ENCODE data around the gene SIM2.

Gene SIM2

GRCh38 chr21:36717976-36718375 lies 19.1 kb downstream of the SIM2 start:
- Histone ChIP-seq H2AFZ (no peak overlapping the region), H3K27me3 (ENCODE audit: control insufficient read depth, insufficient read depth, low read length) (no peaks in the 10 kb centered on the region), H3K9me3 (ENCODE audit: control insufficient read depth, low read length) (no peaks in the 10 kb centered on the region), H3K4me3 (ENCODE audit: low read depth, low read length) (no peak overlapping the region), H3K4me2 (ENCODE audit: low read length) (no peak overlapping the region), H3K36me3 (ENCODE audit: control insufficient read depth, insufficient read depth, low read length) (no peaks in the 10 kb centered on the region), H3K4me1 (no peaks in the 10 kb centered on the region), H3K9ac (no peak overlapping the region), H3K79me2 (no peaks in the 10 kb centered on the region), H3K27ac (no peak overlapping the region)
- TF ChIP-seq, protein P1, sequence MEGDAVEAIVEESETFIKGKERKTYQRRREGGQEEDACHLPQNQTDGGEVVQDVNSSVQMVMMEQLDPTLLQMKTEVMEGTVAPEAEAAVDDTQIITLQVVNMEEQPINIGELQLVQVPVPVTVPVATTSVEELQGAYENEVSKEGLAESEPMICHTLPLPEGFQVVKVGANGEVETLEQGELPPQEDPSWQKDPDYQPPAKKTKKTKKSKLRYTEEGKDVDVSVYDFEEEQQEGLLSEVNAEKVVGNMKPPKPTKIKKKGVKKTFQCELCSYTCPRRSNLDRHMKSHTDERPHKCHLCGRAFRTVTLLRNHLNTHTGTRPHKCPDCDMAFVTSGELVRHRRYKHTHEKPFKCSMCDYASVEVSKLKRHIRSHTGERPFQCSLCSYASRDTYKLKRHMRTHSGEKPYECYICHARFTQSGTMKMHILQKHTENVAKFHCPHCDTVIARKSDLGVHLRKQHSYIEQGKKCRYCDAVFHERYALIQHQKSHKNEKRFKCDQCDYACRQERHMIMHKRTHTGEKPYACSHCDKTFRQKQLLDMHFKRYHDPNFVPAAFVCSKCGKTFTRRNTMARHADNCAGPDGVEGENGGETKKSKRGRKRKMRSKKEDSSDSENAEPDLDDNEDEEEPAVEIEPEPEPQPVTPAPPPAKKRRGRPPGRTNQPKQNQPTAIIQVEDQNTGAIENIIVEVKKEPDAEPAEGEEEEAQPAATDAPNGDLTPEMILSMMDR (IDR thresholded peaks at IDR 0.05), result no peak

- H3K27ac ChIP-seq, result no peak overlapping the region
- no peaks in the 10 kb centered on the region for H3K27me3 ChIP-seq (ENCODE audit: control insufficient read depth, insufficient read depth, low read length)
- TF ChIP-seq, protein P1 (IDR thresholded peaks at IDR 0.05), result no peak
- H3K4me2 ChIP-seq (ENCODE audit: low read length), result no peak overlapping the region
- no peaks in the 10 kb centered on the region for H3K79me2 ChIP-seq
- no peak overlapping the region for H2AFZ ChIP-seq
- no peaks in the 10 kb centered on the region for H3K4me1 ChIP-seq
- no peak overlapping the region for H3K9ac ChIP-seq
- no peaks in the 10 kb centered on the region for H3K9me3 ChIP-seq (ENCODE audit: control insufficient read depth, low read length)
- H3K36me3 ChIP-seq (ENCODE audit: control insufficient read depth, insufficient read depth, low read length), result no peaks in the 10 kb centered on the region
- H3K4me3 ChIP-seq (ENCODE audit: low read depth, low read length), result no peak overlapping the region
Observed at GRCh38 chr21:36718951-36719501, 20.1 kb downstream of the SIM2 start.

DNA sequence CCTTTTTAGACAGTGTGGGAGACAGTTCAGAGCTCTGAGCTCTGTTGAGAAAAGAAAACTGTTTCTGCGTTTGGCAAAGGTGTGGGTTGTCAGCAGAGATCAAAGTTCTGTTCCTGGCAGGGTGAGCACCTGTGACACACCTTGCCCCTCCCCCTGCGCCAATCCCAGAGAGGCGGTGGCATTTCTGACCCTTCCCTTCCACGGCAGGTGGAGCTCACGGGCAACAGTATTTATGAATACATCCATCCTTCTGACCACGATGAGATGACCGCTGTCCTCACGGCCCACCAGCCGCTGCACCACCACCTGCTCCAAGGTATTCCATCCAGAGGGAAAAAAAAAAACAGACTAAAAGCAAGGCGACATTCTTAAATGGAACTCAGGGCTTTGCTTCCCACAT lies 20.7 kb downstream of the SIM2 start:
- Histone ChIP-seq H3K9me3 (ENCODE audit: control insufficient read depth, low read length) (no peaks in the 10 kb centered on the region), H3K36me3 (ENCODE audit: control insufficient read depth, insufficient read depth, low read length) (no peaks in the 10 kb centered on the region), H3K4me1 (no peaks in the 10 kb centered on the region), H3K4me3 (ENCODE audit: low read depth, low read length) (no peak overlapping the region), H3K4me2 (ENCODE audit: low read length) (no peak overlapping the region), H3K27me3 (ENCODE audit: control insufficient read depth, insufficient read depth, low read length) (no peaks in the 10 kb centered on the region), H3K9ac (no peak overlapping the region), H3K27ac (no peak overlapping the region), H2AFZ (no peak overlapping the region), H3K79me2 (no peaks in the 10 kb centered on the region)
- TF ChIP-seq, protein P1 (IDR thresholded peaks at IDR 0.05), result no peak

- no peaks in the 10 kb centered on the region for H3K79me2 ChIP-seq
- no peak overlapping the region for H2AFZ ChIP-seq
- H3K27ac ChIP-seq, result no peak overlapping the region
- no peaks in the 10 kb centered on the region for H3K36me3 ChIP-seq (ENCODE audit: control insufficient read depth, insufficient read depth, low read length)
- no peaks in the 10 kb centered on the region for H3K9me3 ChIP-seq (ENCODE audit: control insufficient read depth, low read length)
- H3K4me1 ChIP-seq, result no peaks in the 10 kb centered on the region
- TF ChIP-seq, protein P1 (IDR thresholded peaks at IDR 0.05), result no peak
- no peak overlapping the region for H3K4me2 ChIP-seq (ENCODE audit: low read length)
- no peak overlapping the region for H3K9ac ChIP-seq
- no peak overlapping the region for H3K4me3 ChIP-seq (ENCODE audit: low read depth, low read length)
- no peaks in the 10 kb centered on the region for H3K27me3 ChIP-seq (ENCODE audit: control insufficient read depth, insufficient read depth, low read length)
Observed at GRCh38 chr21:36721817-36722216, 22.9 kb downstream of the SIM2 start.

Measured in parathyroid adenoma (tissue), 2 donors.